GM21528 (cell line): ENCODE measurements around the gene LCNL1.
A peak's percentile ranks its signal among the peaks of the same experiment; 100 is the strongest.

Source experiments
- ATAC-seq: cut with Tn5 transposase; IDR thresholded peaks from one replicate; pipeline ENCODE4 v1.9.1; 2021; ENCODE audit warnings: mild to moderate bottlenecking, moderate library complexity; ENCODE audit not compliant: unreplicated experiment, low FRiP score

The LCNL1 gene

DNA sequence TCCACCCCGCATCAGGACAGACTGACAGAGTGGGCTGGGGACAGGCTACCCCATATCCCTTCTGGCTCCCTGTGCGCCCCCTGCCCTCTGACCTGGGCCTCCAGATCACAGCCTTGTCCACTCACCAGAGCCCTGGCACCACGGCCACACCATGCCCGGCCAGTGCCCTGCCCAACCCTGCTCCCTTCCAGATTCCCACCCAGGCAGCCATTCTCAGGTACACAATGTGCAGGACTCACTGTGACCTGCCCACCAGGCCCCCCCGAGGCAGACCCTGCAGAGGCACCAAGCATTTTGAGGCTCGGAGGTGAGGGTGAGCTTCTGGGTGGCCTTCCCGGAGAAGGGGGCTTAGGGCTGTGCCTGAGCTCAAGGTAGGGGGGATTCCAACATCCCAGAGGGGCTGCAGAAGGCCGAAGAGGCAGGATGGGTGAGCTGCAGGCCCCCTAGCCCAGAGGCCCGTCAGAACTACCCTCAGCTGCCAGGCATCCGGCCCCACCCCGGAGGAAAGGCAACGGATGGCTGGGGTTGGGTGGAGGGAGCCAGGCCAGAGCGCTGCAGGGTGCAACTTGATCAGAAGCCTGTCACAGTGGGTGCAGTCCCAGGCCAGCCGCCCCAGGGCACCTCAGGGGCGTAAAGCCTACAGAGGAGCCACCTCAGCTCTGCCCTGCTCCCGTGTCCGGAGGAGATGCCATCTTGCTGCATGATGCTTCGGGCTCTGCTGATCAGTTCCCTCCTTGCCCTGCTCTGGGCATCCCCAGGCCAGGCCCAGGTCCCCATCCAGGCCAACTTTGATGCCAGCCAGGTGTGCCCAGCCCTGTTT, at the start of gene LCNL1:
LCNL1 (plus strand) TSS at position 762 of the 820 bp plus-strand sequence. CDS start 594 bp downstream, outside the sequence.
- ATAC-seq = no peak

GRCh38 chr9:136934277-136934676, 48.5 kb upstream of the LCNL1 start:
- no peak for ATAC-seq

DNA sequence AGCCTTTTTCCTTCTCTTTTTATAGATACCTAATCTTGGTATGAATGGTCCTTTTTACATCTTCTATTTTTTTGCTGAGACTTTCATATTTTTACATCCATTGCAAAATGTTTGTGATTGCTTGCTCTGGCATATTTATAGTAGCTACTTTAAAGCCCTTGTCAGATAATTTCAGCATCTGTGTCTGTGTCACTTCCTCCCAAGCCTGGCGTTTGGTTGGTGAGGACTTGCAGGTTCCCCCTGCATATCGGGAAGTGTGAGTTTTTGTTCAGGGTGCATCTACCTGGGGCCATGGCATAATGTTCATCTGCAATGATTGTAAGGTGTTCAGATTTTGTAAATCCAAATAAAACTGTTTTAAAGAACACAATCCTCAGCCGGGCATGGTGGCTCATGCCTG, 47.1 kb upstream of the LCNL1 start:
- ATAC-seq = no peak

GRCh38 chr9:136936645-136937170, 46.1 kb upstream of the LCNL1 start:
- ATAC-seq = no peak

GRCh38 chr9:136937186-136938001, 45.4 kb upstream of the LCNL1 start:
- ATAC-seq = no peak

DNA sequence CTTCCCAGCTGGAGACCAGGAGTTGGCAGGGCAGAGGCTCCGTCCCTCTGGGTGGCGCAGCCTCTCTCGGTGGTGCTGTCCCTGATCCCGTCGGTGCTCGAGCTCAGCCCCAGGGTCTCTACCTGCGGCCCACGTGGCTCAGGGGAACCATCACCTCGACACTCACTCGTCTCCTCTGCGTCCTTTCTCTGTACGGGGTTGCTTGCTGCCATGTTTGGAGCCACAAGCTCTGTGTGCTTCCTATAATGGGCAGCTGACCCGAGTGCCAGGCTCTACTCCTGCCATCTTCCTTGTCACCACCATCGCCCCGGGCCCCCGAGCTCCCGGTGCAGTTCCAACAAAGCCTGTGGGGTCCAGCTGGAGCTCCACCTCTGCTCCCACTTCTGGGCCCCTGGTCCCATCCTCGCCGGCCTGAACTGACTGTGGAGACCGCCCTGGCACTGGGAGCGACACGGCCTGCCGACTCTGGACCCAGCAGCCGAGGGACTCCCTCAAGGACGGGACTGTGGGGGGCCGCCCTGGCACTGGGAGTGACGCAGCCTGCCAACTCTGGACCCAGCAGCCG, 43.3 kb upstream of the LCNL1 start:
- no peak for ATAC-seq

DNA sequence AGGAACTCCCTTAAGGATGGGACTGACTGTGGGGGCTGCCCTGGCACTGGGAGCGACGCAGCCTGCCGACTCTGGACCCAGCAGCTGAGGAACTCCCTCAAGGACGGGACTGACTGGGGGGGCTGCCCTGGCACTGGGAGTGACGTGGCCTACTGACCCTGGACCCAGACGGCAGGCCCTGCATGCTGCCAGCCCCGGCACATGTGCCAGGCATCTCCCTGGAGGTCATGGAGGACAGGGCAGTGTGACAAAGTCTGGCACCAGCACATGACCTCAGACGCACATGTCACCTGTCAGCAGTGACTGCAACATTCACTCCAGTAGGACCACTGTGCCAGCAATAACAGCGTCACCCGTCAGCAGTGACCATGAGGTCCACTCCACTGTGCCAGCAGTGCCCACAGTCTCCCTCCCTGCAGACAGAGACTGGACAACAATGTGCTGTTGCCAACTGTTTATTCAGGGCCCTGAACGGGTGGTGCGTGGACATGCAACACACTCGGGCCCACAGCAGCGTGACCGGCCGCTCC, 42.7 kb upstream of the LCNL1 start:
- no peak for ATAC-seq

DNA sequence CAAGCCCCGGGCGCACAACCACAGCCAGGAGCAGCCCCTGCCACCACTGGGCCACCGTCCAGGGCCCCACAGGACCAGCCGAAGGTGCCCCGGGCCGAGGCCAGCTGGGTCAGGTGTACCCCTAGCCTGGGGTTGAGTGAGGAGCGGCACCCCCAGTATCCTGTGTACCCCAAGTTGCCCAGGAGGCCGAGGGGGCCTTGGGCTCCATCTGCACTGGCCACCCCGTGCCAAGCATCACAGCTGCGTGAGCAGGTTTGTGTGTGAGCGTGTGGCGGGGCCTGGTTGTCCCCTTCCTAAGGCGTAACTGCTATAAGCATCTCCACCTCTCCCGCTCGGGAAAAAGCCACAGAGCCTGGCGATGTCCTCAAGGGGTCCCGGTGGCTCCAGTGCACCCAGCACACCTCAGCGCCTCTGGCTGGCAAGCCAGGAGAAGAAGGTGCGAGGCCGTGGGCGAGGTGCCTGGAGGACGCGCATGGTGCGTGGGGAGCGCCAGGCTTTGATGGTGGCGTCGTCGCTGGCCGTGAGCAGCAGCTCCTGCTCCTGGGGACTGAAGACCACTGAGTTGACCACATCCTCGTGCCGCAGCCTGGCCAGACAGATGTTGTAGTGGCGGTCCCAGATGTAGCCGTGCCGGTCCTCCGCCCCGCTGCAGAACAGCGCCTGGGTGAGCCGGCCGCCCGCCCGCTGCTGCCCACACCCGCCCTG, 42.1 kb upstream of the LCNL1 start:
- no peak for ATAC-seq

DNA sequence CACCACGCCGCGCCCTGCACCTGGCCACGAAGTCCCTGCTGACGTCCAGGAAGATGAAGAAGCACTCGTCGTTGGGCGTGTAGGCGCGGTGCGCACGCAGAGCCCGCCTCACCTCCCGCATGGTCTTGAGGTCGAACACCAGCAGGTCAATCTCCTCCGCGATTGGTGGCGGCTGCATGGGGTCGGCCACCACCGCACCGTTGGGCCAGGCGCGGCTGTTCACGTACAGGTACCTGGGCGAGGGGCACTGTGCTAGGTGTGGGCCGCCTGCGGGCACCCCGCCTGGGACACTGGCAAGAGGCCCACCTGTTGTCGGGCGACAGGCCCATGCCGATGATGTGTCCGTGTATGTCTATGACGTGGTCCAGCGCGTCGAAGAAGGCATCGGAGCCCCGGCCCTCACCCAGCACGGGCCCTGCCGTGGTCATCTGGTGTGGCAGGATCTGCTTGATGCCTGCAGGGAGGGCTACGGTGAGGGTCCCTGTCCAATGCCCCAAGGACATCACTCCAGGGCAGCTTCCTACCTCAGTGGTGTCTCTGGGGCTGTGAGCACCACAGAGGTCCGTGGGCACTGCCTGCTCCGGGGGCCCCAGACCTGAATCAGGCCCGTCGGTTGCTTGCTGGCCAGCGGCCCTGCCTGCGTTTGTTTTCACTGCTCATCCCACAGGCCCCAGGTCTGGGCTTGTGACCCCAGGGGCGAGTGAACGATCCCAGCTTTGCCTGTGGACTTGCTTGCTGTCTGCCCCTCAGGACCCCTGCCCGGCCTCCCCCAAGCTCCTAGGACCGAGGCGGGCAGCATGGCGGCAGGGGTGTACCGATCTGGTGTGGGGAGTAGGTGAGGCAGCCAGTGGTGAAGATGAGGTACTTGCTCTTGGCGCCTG, 41.3 kb upstream of the LCNL1 start:
- ATAC-seq = no peak

GRCh38 chr9:136942112-136942880, 40.5 kb upstream of the LCNL1 start:
- no peak for ATAC-seq

GRCh38 chr9:136942881-136943230, 39.9 kb upstream of the LCNL1 start:
- no peak for ATAC-seq

GRCh38 chr9:136943291-136944211, 39.2 kb upstream of the LCNL1 start:
- ATAC-seq = peak; percentile 2

- ATAC-seq = peak; percentile 26
These were observed 38.6 kb upstream of the LCNL1 start for GRCh38 chr9:136944212-136944518.

DNA sequence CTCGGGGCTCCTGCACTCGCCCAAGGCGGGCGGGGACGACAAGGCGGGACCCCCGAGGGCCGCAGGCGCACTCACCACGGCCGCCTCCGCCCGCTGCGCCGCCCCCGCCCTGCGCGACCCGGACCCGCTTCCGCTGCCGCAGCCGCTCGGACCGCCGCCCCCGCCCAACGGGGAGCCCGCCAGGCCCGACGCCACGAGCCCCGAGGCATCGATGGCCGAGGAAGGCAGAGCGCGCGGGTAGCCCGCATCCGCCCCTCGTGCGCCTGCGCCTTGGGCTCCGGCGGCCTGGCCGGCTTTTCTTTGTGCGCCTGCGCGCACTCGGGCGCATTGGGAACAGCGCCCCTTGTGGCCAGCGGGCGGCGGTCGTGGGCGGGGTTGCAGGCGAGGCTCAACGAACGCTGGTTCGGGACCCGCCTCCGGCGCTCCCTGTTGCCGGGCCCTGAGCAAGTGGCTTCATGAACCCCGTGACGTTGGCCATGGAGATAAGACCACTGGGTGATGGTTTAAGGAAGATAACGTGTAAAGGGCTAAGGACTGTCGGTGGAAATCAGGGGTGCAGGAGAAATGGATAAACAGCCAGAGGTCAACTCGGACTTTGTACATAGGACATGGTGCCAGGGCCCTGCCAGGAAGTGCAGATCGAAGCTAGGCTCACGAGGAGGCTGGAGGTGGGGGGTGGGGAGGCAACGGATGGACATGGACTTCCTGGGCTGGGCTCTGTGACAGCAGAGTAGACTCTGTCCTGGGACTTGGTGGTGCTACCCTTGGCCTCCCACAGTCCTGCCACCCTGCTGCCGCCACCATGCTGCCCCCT, 38.1 kb upstream of the LCNL1 start, which contains the start of the genes C8G and FBXW5:
C8G (plus strand) TSS at position 725 of the 814 bp plus-strand sequence; CDS start at position 803, 78 bp downstream.
FBXW5 (minus strand) TSS at position 220 of the 814 bp plus-strand sequence. CDS start 655 bp downstream, outside the sequence.
- ATAC-seq = peak; percentile 61

DNA sequence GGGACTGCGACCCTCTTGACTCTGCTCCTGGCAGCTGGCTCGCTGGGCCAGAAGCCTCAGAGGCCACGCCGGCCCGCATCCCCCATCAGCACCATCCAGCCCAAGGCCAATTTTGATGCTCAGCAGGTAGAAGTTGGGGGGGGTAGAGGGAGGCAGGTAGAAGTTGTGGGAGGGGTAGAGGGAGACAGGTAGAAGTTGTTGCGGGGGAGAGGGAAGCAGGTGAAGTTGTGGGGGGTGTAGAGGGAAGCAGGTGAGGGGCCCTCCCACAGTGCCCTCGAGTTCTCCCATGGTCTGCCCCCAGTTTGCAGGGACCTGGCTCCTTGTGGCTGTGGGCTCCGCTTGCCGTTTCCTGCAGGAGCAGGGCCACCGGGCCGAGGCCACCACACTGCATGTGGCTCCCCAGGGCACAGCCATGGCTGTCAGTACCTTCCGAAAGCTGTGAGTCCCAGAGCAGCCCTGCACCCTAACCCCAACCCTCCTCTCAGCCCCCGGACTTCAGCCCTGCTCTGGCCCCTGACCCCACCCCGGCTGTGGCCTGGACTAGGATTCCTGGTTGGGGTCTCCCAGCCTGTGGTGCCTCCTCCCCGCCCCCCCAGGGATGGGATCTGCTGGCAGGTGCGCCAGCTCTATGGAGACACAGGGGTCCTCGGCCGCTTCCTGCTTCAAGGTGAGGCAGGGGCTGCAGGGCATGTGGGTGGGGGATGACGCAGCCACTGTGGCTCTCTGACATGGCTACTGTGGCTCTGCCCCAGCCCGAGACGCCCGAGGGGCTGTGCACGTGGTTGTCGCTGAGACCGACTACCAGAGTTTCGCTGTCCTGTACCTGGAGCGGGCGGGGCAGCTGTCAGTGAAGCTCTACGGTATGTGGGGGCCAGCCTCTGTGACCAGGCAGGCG, 37.2 kb upstream of the LCNL1 start:
- no peak for ATAC-seq
